Testis (tissue), 2 donors: ENCODE measurements around the gene DNAJC6.

Experiments used
- POLR2A ChIP-seq: fragments of 450-650 bp; IDR thresholded peaks from one replicate; pipeline ENCODE4 v1.6.1; 2017; ENCODE audit warnings: antibody characterized with exemption, mild to moderate bottlenecking, moderate library complexity
- TF ChIP-seq, protein P1 (sequence below), 3 experiments: fragments of 450-650 bp in 2 of 3; fragments of 200-600 bp in 1 of 3; sonication (generic) in 1 of 3; IDR thresholded peaks; one replicate each; pipeline ENCODE4 v1.5.1; 2016 to 2019; ENCODE audit warnings: antibody characterized with exemption in 3 of 3, mild to moderate bottlenecking in 2 of 3, moderate library complexity in 1 of 3

GRCh38 chr1:65445837-65446236, 136.5 kb downstream of the DNAJC6 start:
- TF ChIP-seq, protein P1, sequence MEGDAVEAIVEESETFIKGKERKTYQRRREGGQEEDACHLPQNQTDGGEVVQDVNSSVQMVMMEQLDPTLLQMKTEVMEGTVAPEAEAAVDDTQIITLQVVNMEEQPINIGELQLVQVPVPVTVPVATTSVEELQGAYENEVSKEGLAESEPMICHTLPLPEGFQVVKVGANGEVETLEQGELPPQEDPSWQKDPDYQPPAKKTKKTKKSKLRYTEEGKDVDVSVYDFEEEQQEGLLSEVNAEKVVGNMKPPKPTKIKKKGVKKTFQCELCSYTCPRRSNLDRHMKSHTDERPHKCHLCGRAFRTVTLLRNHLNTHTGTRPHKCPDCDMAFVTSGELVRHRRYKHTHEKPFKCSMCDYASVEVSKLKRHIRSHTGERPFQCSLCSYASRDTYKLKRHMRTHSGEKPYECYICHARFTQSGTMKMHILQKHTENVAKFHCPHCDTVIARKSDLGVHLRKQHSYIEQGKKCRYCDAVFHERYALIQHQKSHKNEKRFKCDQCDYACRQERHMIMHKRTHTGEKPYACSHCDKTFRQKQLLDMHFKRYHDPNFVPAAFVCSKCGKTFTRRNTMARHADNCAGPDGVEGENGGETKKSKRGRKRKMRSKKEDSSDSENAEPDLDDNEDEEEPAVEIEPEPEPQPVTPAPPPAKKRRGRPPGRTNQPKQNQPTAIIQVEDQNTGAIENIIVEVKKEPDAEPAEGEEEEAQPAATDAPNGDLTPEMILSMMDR (IDR thresholded peaks at IDR 0.05): no peak
- TF ChIP-seq POLR2A: no peak
